ENCODE measurements around the gene ZC3H4. TPM values are rescaled to one million over a fixed set of nuclear protein-coding genes. Genes with fewer than 3 reads are reported as not detected.

ZC3H4 gene
- total and polyA plus RNA-seq, 9 of the 15 experiments (the other 6 are each of a cell fraction or from before 2014, with no cell fraction given) = 2.2 to 75.6 (median 18.3) TPM

GRCh38 chr19:47074621-47075020 lies 39.0 kb downstream of the ZC3H4 start (continued):
- TF ChIP-seq AFF1 (IDR thresholded peaks at IDR 0.05; ENCODE audit: low read depth in 1 of 2, partially characterized antibody in 2 of 2) (no peak), YBX1 (IDR thresholded peaks at IDR 0.05) (no peak), THAP12 (CRISPR knock-in tag; IDR thresholded peaks at IDR 0.05) (no peak), ARID2 (IDR thresholded peaks at IDR 0.05) (no peak), MEIS2 (IDR thresholded peaks at IDR 0.05; ENCODE audit: partially characterized antibody) (no peak), GABPB1 (CRISPR knock-in tag; IDR thresholded peaks at IDR 0.05) (no peak), JUN (IDR thresholded peaks at IDR 0.05; ENCODE audit: borderline replicate concordance, low read depth, low read length) (no peak), JUN (CRISPR knock-in tag; IDR thresholded peaks at IDR 0.05; ENCODE audit: borderline replicate concordance) (no peak), CTCFL (IDR thresholded peaks at IDR 0.05; ENCODE audit: borderline replicate concordance, insufficient read depth, low read depth, low read length, poor library complexity, severe bottlenecking) (no peak), KDM4B (IDR thresholded peaks at IDR 0.05; ENCODE audit: borderline replicate concordance in 2 of 2, low read depth in 1 of 2) (no peak), ZFP30 (CRISPR knock-in tag; IDR thresholded peaks at IDR 0.05; ENCODE audit: borderline replicate concordance) (no peak), ZNF584 (CRISPR knock-in tag; IDR thresholded peaks at IDR 0.05; ENCODE audit: low read depth) (no peak)
